Endothelial cell of umbilical vein (primary cell): ENCODE data around the gene SRGN. TPM values are rescaled to one million over a fixed set of nuclear protein-coding genes. Genes with fewer than 3 reads are reported as not detected.

Source experiments
- BruUV-seq: library from RNA; stranded (reverse); fragments of 400-500 nt; replicated peaks from 2 replicates; lab custom pipeline; 2021; lab: Mats Ljungman, UMichigan
- CTCF ChIA-PET: fragments of 300-600, 350-600 bp; sonication (Branson Sonifier 250); formaldehyde crosslinking; loops from one replicate; lab custom pipeline; 2021; ENCODE audit warnings: antibody characterized with exemption, inconsistent platforms; lab: Charles Lee
- POLR2A ChIA-PET: fragments of 300-600, 350-600 bp; sonication (Branson Sonifier 250); formaldehyde crosslinking; loops from one replicate; lab custom pipeline; 2021; ENCODE audit warnings: antibody characterized with exemption, inconsistent platforms; lab: Charles Lee
- DNase-seq: peaks from one replicate; pipeline ENCODE4 v3.0.0-alpha.2; 2011; ENCODE audit warnings: low read depth, low spot score
- FAIRE-seq: peaks from 2 replicates; lab custom pipeline; 2011; peaks lifted over from hg19 to GRCh38; lab: Jason Lieb, UNC
- H2AFZ ChIP-seq: 2 replicates; pipeline ENCODE4 v1.6.0; 2012; ENCODE audit warnings: low read depth, low read length, control low read depth, inconsistent platforms
- H3K27ac ChIP-seq: 2 replicates; pipeline ENCODE4 v1.5.1; 2011; ENCODE audit warnings: low read depth, mild to moderate bottlenecking, control low read depth, low read length, moderate library complexity; ENCODE audit not compliant: insufficient read depth
- H3K27me3 ChIP-seq, 2 experiments: 2 replicates each; pipeline versions ENCODE4 v1.6.0 to v1.6.1; 2011; ENCODE audit warnings: low read length in 2 of 2, mixed read lengths in 1 of 2; ENCODE audit not compliant: control insufficient read depth in 2 of 2, insufficient read depth in 2 of 2
- H3K36me3 ChIP-seq, 2 experiments: 2 replicates in 1 of 2; 3 replicates in 1 of 2; pipeline ENCODE4 v1.5.1; 2011; ENCODE audit warnings: low read length in 2 of 2, mild to moderate bottlenecking in 1 of 2, moderate library complexity in 1 of 2; ENCODE audit not compliant: control insufficient read depth in 2 of 2, insufficient read depth in 2 of 2; ENCODE audit errors: extremely low read depth in 1 of 2
- H3K4me1 ChIP-seq: 3 replicates; pipeline ENCODE4 v1.5.1; 2011; ENCODE audit warnings: mild to moderate bottlenecking, low read length; ENCODE audit not compliant: control insufficient read depth, insufficient read depth; ENCODE audit errors: extremely low read depth
- H3K4me2 ChIP-seq: 2 replicates; pipeline ENCODE4 v1.6.1; 2011; ENCODE audit warnings: low read length, control low read depth, mixed read lengths; ENCODE audit not compliant: insufficient read depth
- H3K4me3 ChIP-seq, 3 experiments: fragments of 200-600 bp in 1 of 3; sonication (generic), shearing (Covaris generic) in 1 of 3; replicated peaks in 1 of 3; 2 replicates each; pipeline ENCODE4 v1.5.1; 2011 to 2016; ENCODE audit warnings: control low read depth in 3 of 3, low read length in 3 of 3, mild to moderate bottlenecking in 2 of 3, inconsistent platforms in 1 of 3, low read depth in 1 of 3, moderate library complexity in 1 of 3; ENCODE audit not compliant: insufficient read depth in 1 of 3
- H3K79me2 ChIP-seq: 2 replicates; pipeline ENCODE4 v1.6.0; 2012; ENCODE audit warnings: low read length, inconsistent platforms; ENCODE audit not compliant: control insufficient read depth, insufficient read depth
- H3K9ac ChIP-seq: replicated peaks from 2 replicates; pipeline ENCODE3; 2011; ENCODE audit warnings: low read length, control low read depth; ENCODE audit not compliant: insufficient read depth; ENCODE audit errors: extremely low read depth
- H3K9me1 ChIP-seq: replicated peaks from 3 replicates; pipeline ENCODE4 v1.6.0; 2011; ENCODE audit warnings: mild to moderate bottlenecking, low read length; ENCODE audit not compliant: control insufficient read depth, insufficient read depth; ENCODE audit errors: extremely low read depth
- H3K9me3 ChIP-seq: replicated peaks from 2 replicates; pipeline ENCODE4 v1.5.1; 2012; ENCODE audit warnings: low read length, inconsistent platforms; ENCODE audit not compliant: control insufficient read depth, insufficient read depth
- H4K20me1 ChIP-seq: replicated peaks from 2 replicates; pipeline ENCODE3; 2011; ENCODE audit warnings: mild to moderate bottlenecking, low read length; ENCODE audit not compliant: control insufficient read depth, insufficient read depth; ENCODE audit errors: extremely low read depth
- EZH2 ChIP-seq: IDR thresholded peaks from 2 replicates; pipeline ENCODE4 v1.6.1; 2012; ENCODE audit warnings: borderline replicate concordance, low read depth, mild to moderate bottlenecking, moderate library complexity, low read length, inconsistent platforms; ENCODE audit not compliant: severe bottlenecking
- FOS ChIP-seq: IDR thresholded peaks from 2 replicates; pipeline ENCODE4 v1.6.1; 2011; ENCODE audit warnings: mild to moderate bottlenecking, low read length, moderate library complexity, borderline replicate concordance; ENCODE audit not compliant: insufficient read depth
- GATA2 ChIP-seq: IDR thresholded peaks from 2 replicates; pipeline ENCODE4 v1.7.0; 2011; ENCODE audit warnings: low read depth, mild to moderate bottlenecking, moderate library complexity, mixed read lengths, low read length; ENCODE audit not compliant: insufficient read length, insufficient read depth
- JUN ChIP-seq: IDR thresholded peaks from 2 replicates; pipeline ENCODE4 v1.6.1; 2011; ENCODE audit warnings: borderline replicate concordance, low read depth; ENCODE audit not compliant: insufficient read length, insufficient read depth
- MYC ChIP-seq: IDR thresholded peaks from one replicate; pipeline ENCODE4 v1.6.1; 2011; ENCODE audit warnings: mild to moderate bottlenecking, low read depth, low read length
- POLR2A ChIP-seq: IDR thresholded peaks from 2 replicates; pipeline ENCODE4 v1.6.1; 2012; ENCODE audit warnings: low read depth, mild to moderate bottlenecking, control low read depth, low read length
- POLR2AphosphoS5 ChIP-seq: IDR thresholded peaks from 2 replicates; pipeline ENCODE4 v1.6.1; 2012; ENCODE audit warnings: low read depth, mild to moderate bottlenecking, control low read depth, low read length, moderate library complexity; ENCODE audit not compliant: insufficient read depth
- dilution Hi-C: fragments of 300-500 bp; cut with MboI; formaldehyde crosslinking; loops from one replicate; pipeline ENCODE4 v1.15.0; 2019; ENCODE audit warnings: low sequenced_read_pairs; ENCODE audit not compliant: extremely low pct_ligation_motif_present
- intact Hi-C: fragments of 100-400 bp; cut with micrococcal nuclease; formaldehyde crosslinking; loops from one replicate; pipeline ENCODE4 v1.10.0; 2022
- polyA plus RNA-seq, 4 experiments: library from polyadenylated mRNA; depleted of rRNA in 3 of 4; stranded (reverse) in 3 of 4; unstranded in 1 of 4; fragments of >200 nt; gene quantifications; 2 replicates each; pipeline versions ENCODE4 v1.2.1 to v1.2.3, GENCODE V29; 2011 to 2012; ENCODE audit warnings: missing spikeins in 1 of 4
- total RNA-seq: library from RNA; stranded (reverse); gene quantifications from 2 replicates; pipeline ENCODE4 v1.2.3, GENCODE V29; 2021
- TF ChIP-seq, protein P1 (sequence below), 2 donors: IDR thresholded peaks; 1 replicate in 1 of 2; 2 replicates in 1 of 2; pipeline ENCODE4 v1.5.1; 2011; ENCODE audit warnings: low read length in 2 of 2, mild to moderate bottlenecking in 2 of 2, moderate library complexity in 2 of 2, control low read depth in 1 of 2, inconsistent platforms in 1 of 2, low read depth in 1 of 2; ENCODE audit not compliant: insufficient read depth in 1 of 2; ENCODE audit errors: extremely low read depth in 1 of 2
- TF ChIP-seq, protein P2 (sequence below): IDR thresholded peaks from 2 replicates; pipeline ENCODE4 v1.6.1; 2011; ENCODE audit not compliant: insufficient read depth, insufficient read length

The SRGN gene
- total and polyA plus RNA-seq, 2 donors (not counting 3 experiments of a cell fraction or from before 2014, with no cell fraction given) = 384 to 450 TPM

- Histone ChIP-seq H3K27me3 (no peaks in the 10 kb centered on the region), H3K9ac (no peak overlapping the region), H3K36me3 (peaks cover 10 to 16% of the 10 kb centered on the region in 2 experiments), H2AFZ (no peak overlapping the region), H3K79me2 (peaks cover 29% of the 10 kb centered on the region), H3K9me1 (no peaks in the 10 kb centered on the region), H4K20me1 (no peaks in the 10 kb centered on the region), H3K27ac (no peak overlapping the region), H3K4me3 (no peak overlapping the region), H3K9me3 (no peaks in the 10 kb centered on the region), H3K4me1 (peaks cover 17% of the 10 kb centered on the region), H3K4me2 (no peak overlapping the region)
- DNase-seq (no peak), FAIRE-seq (no peak)
- dilution Hi-C loops (no loop called here), intact Hi-C loops (no loop called here)
- CTCF ChIA-PET = interaction anchor here (1.0 to 3.0 kb wide), 3 partner anchors 17 to 101 kb away, joined by 3 to 16 read pairs (median 5); no protein-coding TSS in a partner anchor
- no TSS peak for BruUV-seq
- TF ChIP-seq MYC (no peak), POLR2AphosphoS5 (no peak), EZH2 (no peak), JUN (no peak), GATA2 (no peak), POLR2A (no peak), FOS (no peak)
- TF ChIP-seq, protein P1, sequence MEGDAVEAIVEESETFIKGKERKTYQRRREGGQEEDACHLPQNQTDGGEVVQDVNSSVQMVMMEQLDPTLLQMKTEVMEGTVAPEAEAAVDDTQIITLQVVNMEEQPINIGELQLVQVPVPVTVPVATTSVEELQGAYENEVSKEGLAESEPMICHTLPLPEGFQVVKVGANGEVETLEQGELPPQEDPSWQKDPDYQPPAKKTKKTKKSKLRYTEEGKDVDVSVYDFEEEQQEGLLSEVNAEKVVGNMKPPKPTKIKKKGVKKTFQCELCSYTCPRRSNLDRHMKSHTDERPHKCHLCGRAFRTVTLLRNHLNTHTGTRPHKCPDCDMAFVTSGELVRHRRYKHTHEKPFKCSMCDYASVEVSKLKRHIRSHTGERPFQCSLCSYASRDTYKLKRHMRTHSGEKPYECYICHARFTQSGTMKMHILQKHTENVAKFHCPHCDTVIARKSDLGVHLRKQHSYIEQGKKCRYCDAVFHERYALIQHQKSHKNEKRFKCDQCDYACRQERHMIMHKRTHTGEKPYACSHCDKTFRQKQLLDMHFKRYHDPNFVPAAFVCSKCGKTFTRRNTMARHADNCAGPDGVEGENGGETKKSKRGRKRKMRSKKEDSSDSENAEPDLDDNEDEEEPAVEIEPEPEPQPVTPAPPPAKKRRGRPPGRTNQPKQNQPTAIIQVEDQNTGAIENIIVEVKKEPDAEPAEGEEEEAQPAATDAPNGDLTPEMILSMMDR (IDR thresholded peaks at IDR 0.05; ENCODE audit: extremely low read depth in 1 of 2, insufficient read depth in 1 of 2, low read depth in 1 of 2, low read length in 2 of 2) = no peak
- TF ChIP-seq, protein P2, sequence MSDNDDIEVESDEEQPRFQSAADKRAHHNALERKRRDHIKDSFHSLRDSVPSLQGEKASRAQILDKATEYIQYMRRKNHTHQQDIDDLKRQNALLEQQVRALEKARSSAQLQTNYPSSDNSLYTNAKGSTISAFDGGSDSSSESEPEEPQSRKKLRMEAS = no peak
- POLR2A ChIA-PET = no interaction called here
Observed at GRCh38 chr10:69104994-69105790, 17.3 kb downstream of the SRGN start.
